DMS53 treated with DMSO at 0.1 percent for 48 hours (cell line): ENCODE data around the gene SLC9A3.
"Not testable (repeated sequence)": the region's sequence is repeated elsewhere in the genome, so short reads cannot be mapped to it uniquely, and the experiment has no call there.

Experiments used
- DNase-seq: peaks from one replicate; lab custom pipeline; 2025; ENCODE audit not compliant: unreplicated experiment; lab: John Stamatoyannopoulos, UW

SLC9A3 gene

GRCh38 chr5:477871-478270 is 46.4 kb downstream of the SLC9A3 start:
- no peak for DNase-seq

DNA sequence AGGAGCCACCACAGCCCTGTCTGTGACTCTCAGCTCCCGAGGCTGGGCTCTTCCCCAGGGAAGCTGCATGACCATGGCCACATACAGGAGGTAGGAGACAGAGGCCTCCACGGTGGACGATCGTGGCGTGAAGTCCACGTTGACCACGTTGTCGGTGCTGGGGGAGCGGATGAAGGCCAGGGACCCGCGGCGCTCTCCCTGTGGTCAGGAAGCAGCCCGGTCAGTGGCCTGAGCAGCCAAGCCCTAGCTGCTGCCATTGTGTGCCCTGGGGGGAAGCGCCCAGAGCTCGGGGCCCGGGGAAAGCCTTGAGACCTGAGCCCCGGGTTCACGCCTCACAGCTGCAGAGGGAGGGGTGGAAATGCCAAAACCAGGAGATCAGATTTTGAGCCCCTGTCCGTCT is 47.0 kb downstream of the SLC9A3 start:
- DNase-seq: no peak

- no peak for DNase-seq
These were observed 47.5 kb downstream of the SLC9A3 start for GRCh38 chr5:476814-477175.

GRCh38 chr5:476102-476813 is 48.0 kb downstream of the SLC9A3 start:
- no peak for DNase-seq

- no peak for DNase-seq
These were observed 48.5 kb downstream of the SLC9A3 start for GRCh38 chr5:475704-476101.

DNA sequence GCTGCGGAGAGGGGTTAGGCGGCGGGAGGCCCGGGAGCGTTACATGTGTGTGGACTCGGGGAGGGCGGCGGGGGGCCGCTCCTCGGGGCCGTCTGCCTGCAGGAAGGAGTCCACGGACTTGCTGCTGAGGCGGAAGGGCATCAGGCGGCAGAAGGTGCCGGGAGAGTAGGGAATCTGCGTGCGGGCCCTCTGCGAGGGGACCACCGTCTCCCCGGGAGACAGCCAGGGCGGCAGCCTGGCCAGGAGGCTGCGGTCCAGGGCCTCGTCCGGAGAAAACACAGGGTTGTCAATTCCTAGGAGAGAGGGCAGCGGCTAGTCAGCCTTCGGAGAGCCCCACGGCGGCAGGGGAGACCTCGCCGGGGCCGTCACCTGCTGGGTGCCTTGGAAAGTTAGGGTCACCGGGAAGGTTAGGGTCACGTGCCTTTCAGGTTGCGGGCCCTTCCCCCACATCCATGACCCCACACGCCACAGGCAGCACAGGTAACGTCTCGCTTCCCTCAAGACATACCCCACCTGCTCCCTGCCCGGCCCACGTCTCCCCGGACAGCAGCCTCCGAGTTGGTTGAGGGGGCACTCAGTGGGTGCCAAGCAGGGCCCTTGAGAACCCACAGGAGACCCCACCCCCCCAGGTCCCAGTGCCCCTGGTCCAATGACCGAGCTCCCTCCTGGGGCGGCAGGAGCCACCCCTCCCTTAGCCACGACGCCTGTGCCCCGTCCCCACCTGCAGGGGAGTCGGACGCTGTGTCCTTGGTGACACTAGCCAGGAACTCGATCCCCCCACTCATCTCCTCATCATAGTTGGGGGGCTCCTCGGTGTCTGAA is 49.2 kb downstream of the SLC9A3 start:
- DNase-seq: no peak

GRCh38 chr5:474232-474839 is 49.9 kb downstream of the SLC9A3 start:
- not testable (repeated sequence) for DNase-seq

DNA sequence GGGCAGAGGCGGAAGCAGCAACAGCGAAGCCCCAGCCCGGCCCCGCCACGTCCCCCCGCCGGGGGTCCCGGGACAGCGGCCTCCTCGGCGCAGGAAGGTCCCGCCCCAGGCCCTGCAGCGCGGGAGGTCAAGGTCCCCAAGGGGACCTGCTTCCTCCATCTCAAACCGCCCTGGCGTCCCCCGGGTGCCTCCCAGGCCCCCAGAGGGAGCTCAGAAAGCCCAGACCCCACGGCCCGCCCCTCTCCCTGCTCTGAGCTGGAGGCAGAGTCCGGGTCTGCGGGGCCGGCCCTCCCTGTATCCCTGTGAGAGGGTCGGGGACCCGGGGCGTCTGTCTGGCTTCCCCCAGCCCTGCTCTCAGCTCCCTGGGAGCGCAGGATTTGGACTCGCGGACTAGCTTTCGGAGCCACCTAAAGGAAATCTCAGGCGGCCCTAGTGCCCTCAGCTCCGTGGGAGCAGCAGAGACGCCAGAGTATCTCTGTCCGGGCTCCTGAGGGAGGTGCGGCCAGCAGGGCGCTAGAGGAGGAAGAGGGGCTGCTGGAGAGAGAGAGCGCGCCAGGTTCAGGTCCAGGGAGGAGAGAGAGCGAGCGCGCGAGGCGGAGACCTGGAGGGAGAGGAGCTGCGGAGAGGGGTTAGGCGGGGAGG is 50.6 kb downstream of the SLC9A3 start:
- peak; percentile 30 for DNase-seq

- peak; percentile 75 for DNase-seq
These were observed 51.3 kb downstream of the SLC9A3 start for GRCh38 chr5:472656-473550.

GRCh38 chr5:472076-472655 is 52.1 kb downstream of the SLC9A3 start:
- DNase-seq: no peak

DNA sequence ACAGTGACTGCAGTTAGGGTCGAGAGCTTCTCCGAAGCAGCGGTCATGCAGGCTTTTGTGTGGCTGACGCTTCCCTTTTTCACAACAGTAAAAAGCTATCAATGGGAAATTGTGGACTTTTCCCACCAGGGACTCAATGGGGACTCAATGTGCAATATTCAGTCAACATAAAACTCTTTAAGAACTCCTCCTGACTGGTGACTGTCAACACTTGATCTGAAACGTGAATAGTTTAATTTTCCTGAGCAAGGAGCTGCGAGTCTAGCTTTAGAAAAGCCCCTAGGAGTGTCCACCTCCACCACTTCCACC is 52.5 kb downstream of the SLC9A3 start:
- DNase-seq: no peak

DNA sequence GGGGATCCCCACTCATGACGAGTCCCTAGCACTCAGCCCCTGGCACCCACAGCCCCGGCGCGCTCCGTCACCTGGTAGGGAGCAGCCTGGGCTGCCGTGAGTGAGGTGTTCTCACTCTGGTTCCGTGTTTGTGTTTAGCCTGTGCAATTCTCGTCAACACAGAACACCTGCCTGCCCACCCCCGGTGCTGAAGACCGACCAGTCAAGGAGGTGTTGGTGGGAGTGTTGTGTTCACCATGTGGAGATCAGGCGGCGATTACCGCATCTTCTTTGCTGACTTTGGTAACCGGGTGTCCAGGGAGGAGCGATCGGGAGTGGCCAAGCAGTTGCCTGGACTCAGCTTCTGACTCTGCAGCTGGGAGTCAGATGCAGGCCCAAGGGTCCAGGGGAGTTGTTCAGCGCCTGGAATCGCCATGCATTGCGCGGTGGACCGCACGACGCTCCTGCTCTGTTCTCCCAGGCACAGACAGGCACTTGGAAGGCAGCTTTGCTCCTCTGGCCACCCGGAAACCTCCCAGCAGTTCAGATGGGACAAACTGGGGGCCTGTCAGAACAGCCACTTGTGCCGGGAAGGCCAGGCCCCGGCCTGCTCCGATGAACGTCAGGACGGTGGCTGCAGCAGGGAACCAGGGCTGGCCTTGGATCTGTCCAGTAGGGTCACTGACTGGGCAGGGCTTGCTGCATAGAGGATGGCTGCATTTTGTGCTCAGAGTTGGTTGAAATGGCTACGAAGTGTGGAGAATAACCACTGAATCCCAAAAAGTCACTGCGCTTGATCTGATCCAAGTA is 53.1 kb downstream of the SLC9A3 start:
- DNase-seq: no peak

DNA sequence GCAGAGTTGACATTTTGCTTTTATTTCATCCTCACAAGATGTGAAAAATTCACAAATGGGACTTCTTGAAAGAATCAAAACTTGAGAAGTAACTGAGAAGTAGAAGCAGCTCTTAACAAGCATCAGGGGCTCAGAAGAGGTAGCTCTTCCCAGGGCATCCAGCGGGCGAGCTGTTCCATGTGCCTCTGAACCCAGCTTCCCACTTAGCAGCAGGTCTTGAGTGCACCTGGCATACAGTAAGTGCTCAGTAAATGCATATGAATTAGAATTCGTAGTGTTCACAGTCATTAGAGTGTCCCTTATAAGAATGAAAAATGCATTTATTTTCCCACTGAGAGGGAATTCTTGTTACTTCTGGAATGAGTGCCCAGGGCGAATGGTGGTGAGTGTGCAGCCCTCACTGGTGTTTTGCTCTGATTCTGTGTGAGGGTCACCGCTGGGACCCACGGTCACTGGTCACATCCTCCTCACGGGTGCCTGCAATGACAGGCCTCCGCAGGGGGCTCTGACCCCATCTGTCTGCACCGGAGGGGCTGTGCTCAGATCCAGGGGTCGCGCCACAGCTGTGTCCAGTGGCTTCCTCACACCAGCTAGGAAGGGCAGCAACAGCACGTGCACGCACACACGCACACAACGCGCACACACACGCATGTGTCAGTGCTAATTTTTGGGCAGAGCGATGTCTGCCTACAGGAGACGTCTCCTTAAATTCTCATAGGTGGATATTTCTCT is 54.3 kb downstream of the SLC9A3 start:
- no peak for DNase-seq

DNA sequence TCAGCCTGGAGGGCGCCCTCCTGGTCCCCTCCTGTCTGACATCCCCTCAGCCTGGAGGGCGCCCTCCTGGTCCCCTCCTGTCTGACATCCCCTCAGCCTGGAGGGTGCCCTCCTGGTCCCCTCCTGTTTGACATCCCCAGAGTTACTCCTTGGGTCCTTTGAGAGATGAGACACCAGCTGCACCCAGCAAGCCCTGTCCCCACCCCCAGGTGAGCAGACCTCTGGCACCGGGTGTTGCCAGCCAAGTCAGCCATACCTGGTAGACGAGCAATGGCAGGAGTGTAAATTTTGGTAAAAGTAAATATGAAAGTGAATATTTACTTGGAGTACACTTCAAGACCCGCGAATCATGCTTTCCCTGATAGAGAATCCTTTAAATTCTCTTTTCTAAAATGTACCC is 55.8 kb downstream of the SLC9A3 start:
- no peak for DNase-seq

- DNase-seq: no peak
These were observed 57.5 kb downstream of the SLC9A3 start for GRCh38 chr5:466661-467310.

GRCh38 chr5:465591-466403 is 58.5 kb downstream of the SLC9A3 start:
- DNase-seq: no peak

- no peak for DNase-seq
These were observed 59.2 kb downstream of the SLC9A3 start for GRCh38 chr5:464843-465590.
